Ascending aorta (tissue), 2 donors: ENCODE results near the gene UGT1A7. TPM values are rescaled to one million over a fixed set of nuclear protein-coding genes. Genes with fewer than 3 reads are reported as not detected.
"Not testable (repeated sequence)": the region's sequence is repeated elsewhere in the genome, so short reads cannot be mapped to it uniquely, and the experiment has no call there.

Source experiments
- DNase-seq, 2 donors: peaks; one replicate each; pipeline ENCODE4 v3.0.0-alpha.2; 2019; ENCODE audit warnings: low spot score in 2 of 2
- H3K27ac ChIP-seq, 2 donors: fragments of 200-600 bp; sonication (generic); one replicate each; pipeline ENCODE4 v1.5.1; 2016 to 2017; ENCODE audit warnings: mild to moderate bottlenecking in 1 of 2
- H3K27me3 ChIP-seq: fragments of 200-600 bp; sonication (generic); one replicate; pipeline ENCODE4 v1.5.1; 2017
- H3K36me3 ChIP-seq, 2 donors: fragments of 200-600 bp; sonication (generic); one replicate each; pipeline ENCODE4 v1.5.1; 2016
- H3K4me1 ChIP-seq, 2 donors: fragments of 200-600 bp; sonication (generic); one replicate each; pipeline ENCODE4 v1.5.1; 2016 to 2017; ENCODE audit warnings: mild to moderate bottlenecking in 1 of 2
- H3K4me3 ChIP-seq, 2 donors: fragments of 200-600 bp; sonication (generic); one replicate each; pipeline ENCODE4 v1.5.1; 2016 to 2017; ENCODE audit warnings: mild to moderate bottlenecking in 1 of 2
- H3K9me3 ChIP-seq, 2 donors: fragments of 200-600 bp; sonication (generic); one replicate each; pipeline ENCODE4 v1.5.1; 2016
- CTCF ChIP-seq, 3 experiments: fragments of 200-600 bp in 2 of 3; fragments of 450-650 bp in 1 of 3; sonication (generic) in 2 of 3; IDR thresholded peaks; one replicate each; pipeline ENCODE4 v1.5.1; 2016 to 2019; ENCODE audit warnings: antibody characterized with exemption in 3 of 3, mild to moderate bottlenecking in 1 of 3, moderate library complexity in 1 of 3
- intact Hi-C: fragments of 100-400 bp; cut with DNase I; formaldehyde crosslinking; loops from one replicate; pipeline ENCODE4 v1.15.1; 2023
- total RNA-seq: library from RNA; depleted of rRNA; stranded (reverse); fragments of >200 nt; gene quantifications from one replicate; pipeline ENCODE4 v1.1.0, GENCODE V29; 2016

The UGT1A7 gene
- total RNA-seq, result not detected

GRCh38 chr2:233681521-233682099, at the start of gene UGT1A7:
Gene UGT1A7 (plus strand): TSS chr2:233681901. CDS start chr2:233681938, 37 bp downstream.
- H3K4me1 ChIP-seq, result no peaks in the 10 kb centered on the region
- H3K9me3 ChIP-seq, result no peaks in the 10 kb centered on the region
- DNase-seq, result no peak
- no peak within 1 kb of the TSS for H3K4me3 ChIP-seq
- intact Hi-C loops, result no loop called here
- no peak within 1 kb of the TSS for H3K27ac ChIP-seq
- no peaks in the 10 kb centered on the region for H3K27me3 ChIP-seq
- TF ChIP-seq CTCF (IDR thresholded peaks at IDR 0.05), result no peak
- no peaks in the 10 kb centered on the region for H3K36me3 ChIP-seq

- intact Hi-C loops, H3K9me3 ChIP-seq, H3K27me3 ChIP-seq, H3K27ac ChIP-seq, H3K4me3 ChIP-seq, DNase-seq, H3K36me3 ChIP-seq, H3K4me1 ChIP-seq: not testable (repeated sequence)
Observed at GRCh38 chr2:233636306-233636705, 45.4 kb upstream of the UGT1A7 start, which contains the start of gene UGT1A10. Gene UGT1A10 (plus strand): TSS chr2:233636448. CDS start chr2:233636523, 75 bp downstream.

GRCh38 chr2:233638836-233639235, 42.9 kb upstream of the UGT1A7 start:
- no peak for DNase-seq
- TF ChIP-seq CTCF (IDR thresholded peaks at IDR 0.05), result no peak
- no peak overlapping the region for H3K27ac ChIP-seq
- no peaks in the 10 kb centered on the region for H3K4me1 ChIP-seq
- H3K36me3 ChIP-seq, result no peaks in the 10 kb centered on the region
- H3K4me3 ChIP-seq, result no peak overlapping the region
- H3K9me3 ChIP-seq, result peaks cover 0 to 6% of the 10 kb centered on the region in 2 donors
- intact Hi-C loops, result no loop called here
- H3K27me3 ChIP-seq, result no peaks in the 10 kb centered on the region

- intact Hi-C loops, result no loop called here
- Histone ChIP-seq H3K4me1 (no peaks in the 10 kb centered on the region), H3K4me3 (no peak overlapping the region), H3K36me3 (no peaks in the 10 kb centered on the region), H3K27me3 (no peaks in the 10 kb centered on the region), H3K27ac (no peak overlapping the region), H3K9me3 (peaks cover 0 to 6% of the 10 kb centered on the region in 2 donors)
- DNase-seq, result no peak
- TF ChIP-seq CTCF (IDR thresholded peaks at IDR 0.05), result no peak
Observed at GRCh38 chr2:233639860-233640259, 41.8 kb upstream of the UGT1A7 start.

GRCh38 chr2:233643128-233643527, 38.6 kb upstream of the UGT1A7 start:
- H3K36me3 ChIP-seq, result no peaks in the 10 kb centered on the region
- peaks cover 0 to 6% of the 10 kb centered on the region in 2 donors for H3K9me3 ChIP-seq
- no peak overlapping the region for H3K4me3 ChIP-seq
- no peaks in the 10 kb centered on the region for H3K4me1 ChIP-seq
- no peak overlapping the region for H3K27ac ChIP-seq
- DNase-seq, result no peak
- TF ChIP-seq CTCF (IDR thresholded peaks at IDR 0.05), result no peak
- no peaks in the 10 kb centered on the region for H3K27me3 ChIP-seq
- intact Hi-C loops, result no loop called here

GRCh38 chr2:233646033-233646432, 35.7 kb upstream of the UGT1A7 start:
- H3K27me3 ChIP-seq, H3K9me3 ChIP-seq, H3K27ac ChIP-seq, H3K36me3 ChIP-seq, H3K4me3 ChIP-seq, H3K4me1 ChIP-seq, DNase-seq, intact Hi-C loops: not testable (repeated sequence)

GRCh38 chr2:233650981-233651380, 30.7 kb upstream of the UGT1A7 start:
- intact Hi-C loops, result no loop called here
- Histone ChIP-seq H3K9me3 (no peaks in the 10 kb centered on the region), H3K27me3 (no peaks in the 10 kb centered on the region), H3K4me3 (no peak overlapping the region), H3K4me1 (no peaks in the 10 kb centered on the region), H3K36me3 (no peaks in the 10 kb centered on the region), H3K27ac (no peak overlapping the region)
- no peak for TF ChIP-seq CTCF (IDR thresholded peaks at IDR 0.05)
- DNase-seq, result no peak
